Activated CD8-positive, alpha-beta memory T cell treated with anti-CD3 and anti-CD28 coated beads for 24 hours (primary cell): ENCODE data around the gene IRF1.
A peak's percentile ranks its signal among the peaks of the same experiment; 100 is the strongest.
"Not testable (repeated sequence)": the region's sequence is repeated elsewhere in the genome, so short reads cannot be mapped to it uniquely, and the experiment has no call there.

Experiments used
- DNase-seq: peaks from one replicate; pipeline ENCODE4 v3.0.0-alpha.2; 2020

IRF1 gene

DNA sequence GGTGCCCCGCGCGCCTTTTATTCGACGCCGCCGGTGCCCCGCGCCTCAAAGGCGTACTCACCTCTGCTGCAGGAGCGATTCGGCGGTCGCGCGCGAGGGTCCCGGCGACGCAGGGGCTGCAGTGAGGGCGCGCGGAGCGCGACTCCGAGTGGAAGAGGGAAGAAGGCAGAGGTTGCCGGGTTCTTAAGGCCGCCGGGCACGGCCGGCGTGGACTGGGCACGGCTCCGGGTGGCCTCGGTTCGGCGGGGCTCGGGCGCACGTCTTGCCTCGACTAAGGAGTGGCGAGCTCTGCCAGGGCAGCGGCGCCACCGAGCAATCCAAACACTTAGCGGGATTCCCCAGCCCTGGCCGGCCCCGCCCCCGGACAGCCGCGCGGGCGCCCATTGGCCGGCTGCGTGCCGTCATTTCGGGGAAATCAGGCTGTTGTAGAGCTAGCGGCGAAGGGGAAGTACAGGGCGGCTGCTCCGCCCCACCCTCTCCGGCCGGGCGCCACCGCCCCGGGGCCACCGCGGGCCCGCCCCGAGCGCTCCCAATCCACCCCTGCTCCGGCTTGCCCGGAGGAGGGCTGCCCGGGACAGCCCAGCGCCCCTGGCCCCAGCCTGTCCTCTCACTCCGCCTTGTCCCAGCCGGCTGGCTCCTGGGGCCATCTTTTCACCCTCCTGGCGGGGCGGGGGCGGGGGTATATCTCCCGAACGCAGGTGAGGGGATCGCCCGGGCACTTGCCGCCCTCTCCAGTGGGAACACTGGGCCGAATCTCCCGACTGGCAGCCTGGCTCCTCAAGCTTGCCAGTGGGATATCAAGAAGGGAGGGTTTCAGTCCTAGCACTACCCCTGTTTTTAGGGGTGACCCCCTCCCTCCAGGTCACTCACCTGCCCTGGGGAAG is at the start of gene IRF1:
TSS of gene IRF1 (minus strand) at position 290 of the 884 bp plus-strand sequence. CDS start 1,295 bp downstream, outside the sequence.
- peak; percentile 100 for DNase-seq

GRCh38 chr5:132540149-132540548 is 49.6 kb upstream of the IRF1 start:
- DNase-seq: no peak

DNA sequence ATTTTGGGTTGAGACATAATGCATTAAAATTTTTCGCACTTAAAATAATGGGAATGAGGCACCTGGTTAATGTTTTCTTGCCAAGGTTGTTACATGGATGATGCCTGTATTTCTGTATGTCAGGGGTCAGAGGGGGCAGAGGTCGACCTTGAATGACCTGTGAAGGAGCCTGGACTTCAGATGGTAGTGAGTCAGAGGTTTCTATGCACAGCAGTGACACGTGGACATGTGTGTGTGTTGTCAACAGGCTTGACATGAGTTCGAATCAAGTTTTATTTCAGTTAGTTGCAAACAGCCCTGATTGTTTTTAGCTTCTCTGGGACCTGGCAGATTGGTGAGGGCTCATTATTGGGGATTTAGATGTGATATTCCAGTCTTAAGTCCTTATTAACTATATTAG is 49.1 kb upstream of the IRF1 start:
- DNase-seq: no peak

DNA sequence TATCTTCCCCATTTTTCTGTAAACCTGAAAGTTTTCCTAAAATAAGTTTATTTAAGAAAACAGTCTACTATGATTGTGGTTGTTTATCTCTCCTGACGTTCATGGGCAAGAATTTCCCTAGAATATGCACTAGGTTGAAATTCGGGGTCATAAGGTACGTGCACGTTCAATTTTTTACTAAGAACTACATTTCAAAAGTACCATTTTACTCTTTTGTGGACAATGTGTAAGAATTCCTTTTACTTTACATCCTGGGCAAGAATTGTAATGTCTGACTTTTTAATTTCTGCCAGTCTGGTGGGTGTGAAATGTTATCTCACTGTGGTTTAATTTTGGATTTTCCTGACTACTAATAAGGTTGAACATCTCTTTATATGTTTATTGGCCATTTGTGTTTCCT is 40.4 kb upstream of the IRF1 start:
- DNase-seq: no peak

GRCh38 chr5:132528866-132529634 is 38.5 kb upstream of the IRF1 start:
- DNase-seq: no peak

- no peak for DNase-seq
Measured at GRCh38 chr5:132528021-132528420, 37.4 kb upstream of the IRF1 start.

DNA sequence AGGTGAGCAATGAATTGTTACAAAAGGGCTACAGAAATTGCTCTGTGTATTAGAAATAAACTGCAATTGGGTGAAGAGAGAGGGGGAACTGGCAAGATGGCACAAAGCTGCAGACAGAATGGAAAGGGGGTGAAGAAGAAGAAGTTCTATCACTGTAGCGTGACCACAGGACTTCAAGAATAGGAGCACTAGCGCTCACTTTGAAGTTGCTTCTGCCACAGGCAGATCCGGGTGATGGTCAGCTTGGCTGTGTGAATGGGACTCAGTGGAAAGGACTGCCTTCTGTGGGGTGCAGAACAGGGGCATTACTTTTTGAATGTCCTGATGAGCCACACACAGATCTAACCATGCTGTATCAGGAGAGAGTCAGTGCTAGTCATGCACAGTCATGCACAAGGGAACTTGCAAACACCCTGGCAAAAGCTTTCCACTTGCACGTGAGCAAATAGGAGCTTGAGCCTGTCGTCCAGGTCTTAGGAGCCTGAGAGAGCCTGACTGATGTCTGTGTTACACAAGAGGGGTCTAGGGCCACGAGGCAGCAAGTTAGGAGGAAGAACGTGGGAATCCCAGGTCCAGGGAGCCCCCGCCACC is 36.5 kb upstream of the IRF1 start:
- no peak for DNase-seq

DNA sequence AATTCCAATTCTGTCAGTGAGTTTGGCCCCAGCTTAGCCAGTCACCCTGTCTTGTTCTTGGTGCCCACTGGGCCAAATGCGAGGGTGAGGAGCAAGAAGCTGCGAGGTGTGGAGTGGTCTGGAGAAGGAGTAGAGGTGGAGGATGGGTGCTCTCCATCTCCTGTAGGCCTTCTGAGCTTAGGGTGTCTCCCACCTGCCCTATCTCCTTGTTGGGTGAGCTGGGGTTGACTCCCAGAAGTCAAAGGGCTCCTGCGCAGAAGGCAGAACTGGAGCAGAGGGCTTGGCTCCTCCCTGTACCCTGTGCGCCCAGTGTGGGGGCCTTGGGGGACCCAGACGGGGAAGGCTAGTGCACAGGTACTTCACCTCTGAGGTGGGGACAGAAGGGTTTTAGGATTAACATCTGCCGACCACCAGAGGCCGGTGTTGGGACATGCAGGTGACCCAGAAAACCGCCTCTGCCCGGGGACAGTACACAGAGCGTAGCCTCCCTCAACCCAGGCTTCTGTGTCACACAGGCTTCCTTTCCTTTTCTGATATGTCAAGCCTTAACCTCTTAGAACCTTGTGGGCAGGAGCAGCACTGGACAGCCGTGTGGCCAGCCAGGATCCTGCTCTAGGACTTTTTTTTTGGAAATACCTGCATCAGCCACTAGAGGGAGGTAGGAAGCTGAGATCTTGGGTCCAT is 35.9 kb upstream of the IRF1 start:
- peak; percentile 80 for DNase-seq

DNA sequence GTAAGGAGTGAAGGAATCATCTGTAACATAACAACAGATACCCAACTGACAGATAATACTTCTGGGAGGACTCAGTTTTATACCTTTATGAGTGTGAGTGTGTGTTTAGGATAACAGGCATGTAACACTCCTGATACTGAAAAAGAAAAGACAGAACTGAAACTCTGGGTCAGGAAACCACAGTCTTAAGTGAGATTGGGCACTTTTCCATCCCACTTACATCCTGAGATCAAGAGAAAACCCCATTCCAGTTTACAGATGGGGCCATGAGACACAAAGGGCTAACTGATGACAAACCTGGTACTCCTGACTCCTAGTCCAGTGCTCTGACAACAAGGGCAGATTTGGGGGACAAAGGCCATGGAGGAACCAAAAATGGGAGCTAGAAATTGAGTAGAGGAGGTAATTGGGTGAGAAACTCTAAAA is 34.7 kb upstream of the IRF1 start:
- no peak for DNase-seq

- DNase-seq: not testable (repeated sequence)
Measured at GRCh38 chr5:132524877-132525276, 34.3 kb upstream of the IRF1 start.

- not testable (repeated sequence) for DNase-seq
Measured at GRCh38 chr5:132522067-132522466, 31.5 kb upstream of the IRF1 start.

GRCh38 chr5:132513618-132514336 is 23.2 kb upstream of the IRF1 start:
- DNase-seq: not testable (repeated sequence)

- DNase-seq: no peak
Measured at GRCh38 chr5:132510076-132510475, 19.5 kb upstream of the IRF1 start.

DNA sequence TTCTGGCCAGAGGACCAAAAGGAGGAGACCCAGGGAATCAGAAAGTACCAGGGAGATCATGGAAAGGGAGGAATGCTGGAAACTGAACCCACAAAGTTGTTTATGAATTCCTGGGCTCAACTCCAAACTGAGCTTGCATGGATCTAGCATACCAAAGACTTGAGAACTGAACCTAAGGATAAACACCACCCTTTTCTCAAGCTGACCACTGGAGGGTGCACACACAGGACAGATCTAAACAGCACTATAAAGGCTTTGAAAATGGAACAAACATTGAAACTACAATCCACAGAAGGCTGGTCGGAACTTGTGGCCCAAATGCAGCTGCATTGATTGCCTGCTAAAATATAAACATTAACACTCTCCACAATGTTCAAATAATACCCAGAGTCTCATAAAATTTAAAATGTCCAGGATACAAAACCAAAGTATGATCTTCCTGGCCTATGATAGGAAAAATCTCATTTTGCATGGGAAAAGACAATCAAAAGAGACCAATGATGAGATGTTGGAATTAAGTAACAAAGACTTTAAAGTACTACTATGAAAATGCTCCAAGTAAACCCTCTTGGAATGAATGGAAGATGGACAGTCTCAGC is 15.6 kb upstream of the IRF1 start:
- no peak for DNase-seq

- DNase-seq: no peak
Measured at GRCh38 chr5:132505641-132506040, 15.1 kb upstream of the IRF1 start.

DNA sequence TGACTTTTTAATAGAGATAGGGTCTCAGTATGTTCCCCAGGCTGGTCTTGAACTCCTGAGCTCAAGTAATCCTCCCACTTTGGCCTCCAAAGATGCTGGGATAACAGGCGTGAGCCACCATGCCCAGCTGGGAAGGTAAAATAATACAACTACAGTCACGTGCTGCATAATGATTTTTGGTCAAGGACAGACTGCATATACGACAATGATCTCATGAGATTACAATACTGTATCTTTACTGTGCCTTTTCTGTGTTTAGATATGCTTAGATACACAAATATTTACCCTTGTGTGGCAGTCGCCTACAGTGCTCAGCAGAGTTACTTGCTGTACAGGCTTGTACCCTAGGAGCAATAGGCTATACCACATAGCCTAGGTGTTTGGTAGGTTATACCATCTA is 14.2 kb upstream of the IRF1 start:
- DNase-seq: no peak

GRCh38 chr5:132503244-132503643 is 12.7 kb upstream of the IRF1 start:
- no peak for DNase-seq

DNA sequence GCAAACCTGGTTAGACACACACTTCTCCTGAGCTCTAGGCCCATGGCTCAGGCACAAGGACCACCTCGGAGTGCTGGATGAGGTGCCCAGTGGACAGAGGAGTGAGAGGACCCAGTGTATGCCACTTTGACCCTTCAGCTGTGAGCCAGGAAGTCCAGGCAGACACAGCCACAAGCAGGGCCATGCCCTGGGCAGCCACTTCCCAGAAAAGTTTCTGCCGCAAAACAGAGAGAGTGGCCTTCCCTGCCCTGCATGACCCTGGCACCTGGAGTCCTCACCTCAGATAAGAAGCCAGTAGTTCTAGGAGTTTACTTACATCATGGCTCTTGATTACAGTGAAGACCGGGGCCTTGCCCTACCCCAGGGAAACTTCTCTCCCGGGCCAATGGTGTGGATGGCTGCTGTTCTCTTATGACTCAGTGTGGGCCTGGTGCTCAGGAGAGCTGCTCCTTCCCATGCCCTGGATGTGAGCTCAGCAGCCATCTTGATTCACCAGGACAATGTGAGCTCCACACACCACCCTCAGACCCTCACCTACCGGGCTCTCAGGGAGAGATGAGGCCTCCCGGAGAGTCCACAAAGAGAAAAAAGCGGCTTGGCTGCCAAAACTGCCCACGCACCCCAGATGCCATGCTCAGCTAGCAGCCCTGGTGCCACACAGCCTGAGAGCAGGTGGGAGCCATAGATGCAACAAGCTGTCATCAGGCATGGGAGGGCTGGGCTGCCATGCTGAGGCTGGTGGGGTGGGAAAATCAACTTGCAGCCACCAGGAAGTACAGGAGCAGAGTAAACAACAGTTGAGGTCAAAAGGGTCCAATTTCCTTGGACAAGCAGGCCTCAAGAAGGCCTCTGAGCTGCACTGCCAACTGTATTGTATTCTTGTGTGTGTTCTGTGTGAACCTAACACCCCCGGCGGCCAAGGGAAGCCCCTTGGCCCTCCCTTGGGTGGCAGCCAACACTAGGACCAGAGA is 11.7 kb upstream of the IRF1 start:
- no peak for DNase-seq

- no peak for DNase-seq
Measured at GRCh38 chr5:132501629-132501956, 11.0 kb upstream of the IRF1 start.

DNA sequence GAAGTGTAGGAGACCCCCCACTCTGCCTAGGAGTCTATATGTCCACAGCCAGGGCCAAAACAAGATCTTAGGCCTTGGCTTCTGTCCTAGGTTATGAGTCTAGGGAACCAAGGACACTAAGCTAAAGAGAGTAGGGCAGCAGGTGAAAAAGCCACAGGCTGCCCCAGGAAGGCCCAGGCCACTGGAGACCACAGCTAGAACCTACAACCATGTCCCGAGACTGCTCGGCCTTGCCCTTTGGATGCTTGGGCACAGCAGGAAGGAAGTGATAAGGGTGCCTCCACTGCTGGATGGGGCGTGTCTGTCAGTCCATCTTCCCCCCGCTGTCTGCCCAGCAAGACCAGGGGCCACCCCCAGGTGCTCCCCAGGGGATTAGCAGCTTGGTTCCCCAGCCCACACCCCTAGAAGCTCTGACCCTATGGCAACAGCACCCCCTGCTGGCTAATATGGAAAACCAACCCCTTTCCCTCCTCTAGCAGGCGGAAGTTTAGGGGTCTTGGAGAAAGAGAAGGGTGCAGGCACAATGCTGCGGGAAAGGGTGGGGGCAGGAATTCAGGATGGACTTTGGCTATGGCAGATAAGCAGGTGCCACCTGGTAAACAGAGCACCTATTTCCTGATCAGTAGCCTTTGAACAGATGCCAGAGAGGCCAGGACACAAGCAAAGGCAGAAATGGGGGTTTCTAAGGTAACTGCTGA is 10.5 kb upstream of the IRF1 start:
- peak; percentile 89 for DNase-seq
